ENCODE data around the gene RFX7.

Gene RFX7

DNA sequence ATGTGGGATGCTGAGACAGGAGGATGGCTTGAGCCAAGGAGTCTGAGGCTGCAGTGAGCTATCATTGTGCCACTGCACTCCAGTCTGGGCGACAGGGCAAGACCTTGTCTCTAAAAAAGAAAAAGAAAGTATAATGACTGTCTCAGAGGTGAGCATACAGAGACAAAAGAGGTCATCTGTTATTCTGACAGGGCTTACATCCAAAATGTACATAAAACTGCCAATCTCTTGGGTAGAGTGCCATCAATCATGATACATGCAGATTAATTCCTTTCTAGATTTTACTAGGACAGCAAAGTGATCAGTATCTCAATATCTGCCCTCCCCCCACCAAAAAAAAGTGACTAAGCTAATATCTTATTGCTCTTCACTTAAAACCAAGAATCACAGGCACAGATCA, 41.0 kb downstream of the RFX7 start:
- Histone ChIP-seq H3K9me3 (no peaks in the 10 kb centered on the region), H3K36me3 (no peaks in the 10 kb centered on the region), H3K4me1 (ENCODE audit: control insufficient read depth in 1 of 2, insufficient read depth in 1 of 2, low read depth in 1 of 2, low read length in 1 of 2) (no peaks in the 10 kb centered on the region), H3K27ac (no peak overlapping the region), H3K27me3 (no peaks in the 10 kb centered on the region), H3K4me3 (ENCODE audit: low read depth in 1 of 2, low read length in 1 of 2) (no peak overlapping the region)
- TF ChIP-seq CTCF (IDR thresholded peaks at IDR 0.05) = no peak

DNA sequence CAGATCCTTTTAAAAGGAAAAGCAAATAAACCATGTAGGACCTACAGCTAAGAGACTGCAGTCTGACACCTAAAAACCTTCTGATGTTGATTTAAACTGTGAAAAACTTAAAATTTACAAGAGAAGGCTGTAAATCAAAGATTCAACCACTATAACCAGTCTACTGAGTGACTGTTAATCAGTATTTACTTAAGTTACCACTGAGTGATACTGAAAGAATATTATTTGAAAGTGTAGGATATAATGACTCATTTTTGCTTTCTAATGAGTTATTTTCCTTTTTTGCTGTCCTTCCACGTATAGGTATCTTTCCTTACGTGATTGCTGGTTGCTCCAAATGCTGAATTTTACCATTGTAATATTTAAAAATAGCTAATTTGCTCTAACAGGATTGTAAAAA, 44.6 kb downstream of the RFX7 start:
- no peaks in the 10 kb centered on the region for H3K27me3 ChIP-seq
- H3K4me1 ChIP-seq (ENCODE audit: control insufficient read depth in 1 of 2, insufficient read depth in 1 of 2, low read depth in 1 of 2, low read length in 1 of 2) = no peaks in the 10 kb centered on the region
- H3K27ac ChIP-seq = no peak overlapping the region
- no peak overlapping the region for H3K4me3 ChIP-seq (ENCODE audit: low read depth in 1 of 2, low read length in 1 of 2)
- no peaks in the 10 kb centered on the region for H3K36me3 ChIP-seq
- no peak for TF ChIP-seq CTCF (IDR thresholded peaks at IDR 0.05)
- H3K9me3 ChIP-seq = no peaks in the 10 kb centered on the region

DNA sequence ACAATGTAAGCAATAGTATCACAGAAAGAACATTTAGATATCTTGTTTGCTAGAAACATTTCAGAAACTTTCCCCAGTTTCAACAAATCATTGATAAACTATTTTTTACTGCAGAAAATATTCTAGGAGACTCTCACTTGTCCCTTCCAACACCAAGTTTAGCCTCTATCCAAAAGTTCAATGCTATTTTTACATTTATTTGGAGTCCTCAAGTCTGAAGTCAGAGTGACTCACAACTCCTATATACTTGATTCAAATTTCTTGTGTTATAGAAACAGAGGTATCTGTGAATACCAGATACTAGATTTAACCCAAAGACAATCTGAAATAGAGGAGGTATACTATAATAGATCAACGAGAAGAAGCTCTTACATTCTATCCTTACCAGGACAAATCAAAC, 49.6 kb downstream of the RFX7 start:
- Histone ChIP-seq H3K36me3 (no peaks in the 10 kb centered on the region), H3K27ac (no peak overlapping the region), H3K27me3 (no peaks in the 10 kb centered on the region), H3K4me1 (ENCODE audit: control insufficient read depth in 1 of 2, insufficient read depth in 1 of 2, low read depth in 1 of 2, low read length in 1 of 2) (no peaks in the 10 kb centered on the region), H3K9me3 (no peaks in the 10 kb centered on the region), H3K4me3 (ENCODE audit: low read depth in 1 of 2, low read length in 1 of 2) (no peak overlapping the region)
- TF ChIP-seq CTCF (IDR thresholded peaks at IDR 0.05) = no peak

GRCh38 chr15:56192659-56193442, 50.8 kb downstream of the RFX7 start:
- Histone ChIP-seq H3K36me3 (no peaks in the 10 kb centered on the region), H3K9me3 (no peaks in the 10 kb centered on the region)

DNA sequence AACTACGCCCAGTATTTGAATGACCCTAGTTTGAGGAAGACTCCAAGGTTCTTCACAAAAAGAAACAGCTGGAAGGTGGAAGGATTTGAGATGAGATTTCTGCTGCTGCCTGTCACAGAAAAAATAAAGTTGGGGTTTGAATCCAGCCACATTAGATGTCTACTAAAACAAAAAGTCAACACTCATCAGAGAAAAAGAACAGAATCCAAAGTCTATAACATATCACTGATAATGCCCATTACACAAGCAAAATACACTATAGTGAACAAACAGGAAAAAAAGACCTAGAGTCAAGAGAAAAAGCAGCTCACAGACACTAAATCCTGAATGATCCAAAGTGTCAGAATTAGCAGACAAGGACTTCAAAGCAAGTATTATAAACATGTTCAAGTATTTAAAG, 56.0 kb downstream of the RFX7 start:
- H3K27ac ChIP-seq = no peak overlapping the region
- no peaks in the 10 kb centered on the region for H3K36me3 ChIP-seq
- no peaks in the 10 kb centered on the region for H3K27me3 ChIP-seq
- no peak for TF ChIP-seq CTCF (IDR thresholded peaks at IDR 0.05)
- H3K4me3 ChIP-seq (ENCODE audit: low read depth in 1 of 2, low read length in 1 of 2) = no peak overlapping the region
- H3K4me1 ChIP-seq (ENCODE audit: control insufficient read depth in 1 of 2, insufficient read depth in 1 of 2, low read depth in 1 of 2, low read length in 1 of 2) = peaks cover 0 to 7% of the 10 kb centered on the region in 2 experiments
- no peaks in the 10 kb centered on the region for H3K9me3 ChIP-seq

More at GRCh38 chr15:56192659-56193442, 50.8 kb downstream of the RFX7 start:
- H3K27ac ChIP-seq = no peak overlapping the region
- no peaks in the 10 kb centered on the region for H3K27me3 ChIP-seq
- TF ChIP-seq CTCF (IDR thresholded peaks at IDR 0.05) = no peak
- H3K4me1 ChIP-seq (ENCODE audit: control insufficient read depth in 1 of 2, insufficient read depth in 1 of 2, low read depth in 1 of 2, low read length in 1 of 2) = no peaks in the 10 kb centered on the region
- no peak overlapping the region for H3K4me3 ChIP-seq (ENCODE audit: low read depth in 1 of 2, low read length in 1 of 2)
